H1 (cell line): ENCODE results near the gene PPP4R3A. TPM values are rescaled to one million over a fixed set of nuclear protein-coding genes. Genes with fewer than 3 reads are reported as not detected.

Source experiments
- ATF2 ChIP-seq: IDR thresholded peaks from 2 replicates; pipeline ENCODE4 v1.6.1; 2012; ENCODE audit warnings: low read length, inconsistent platforms
- ATF3 ChIP-seq: IDR thresholded peaks from 2 replicates; pipeline ENCODE4 v1.6.1; 2011; ENCODE audit warnings: low read depth, mild to moderate bottlenecking, low read length; ENCODE audit not compliant: insufficient read depth
- GABPA ChIP-seq: IDR thresholded peaks from 2 replicates; pipeline ENCODE4 v1.6.1; 2011; ENCODE audit warnings: mild to moderate bottlenecking, low read length, moderate library complexity, borderline replicate concordance; ENCODE audit not compliant: insufficient read depth
- HDAC2 ChIP-seq, 2 experiments: fragments of 300-600 bp in 1 of 2; sonication (generic) in 1 of 2; IDR thresholded peaks; 2 replicates each; pipeline ENCODE4 v1.6.1; 2011 to 2012; ENCODE audit warnings: low read depth in 2 of 2, low read length in 2 of 2, mild to moderate bottlenecking in 2 of 2, moderate library complexity in 2 of 2, borderline replicate concordance in 1 of 2, inconsistent platforms in 1 of 2
- polyA plus RNA-seq, 7 experiments: library from polyadenylated mRNA; depleted of rRNA in 3 of 7; stranded (reverse) in 5 of 7; unstranded in 2 of 7; fragments of >200 nt in 5 of 7; fragments of 200-250 nt in 2 of 7; gene quantifications; 1 replicate in 5 of 7; 2 replicates in 1 of 7; 4 replicates in 1 of 7; pipeline versions ENCODE4 v1.2.1 to v1.2.3, GENCODE V29; 2011 to 2013; ENCODE audit warnings: missing spikeins in 2 of 7, mixed read lengths in 2 of 7
- total RNA-seq: library from RNA; stranded (reverse); fragmentation: NEBNext Ultra II Directional; extraction: Animal tissue kit (Norgen Biotek cat#: 25700); gene quantifications from 2 replicates; pipeline ENCODE4 v1.2.1, GENCODE V29; 2021

PPP4R3A gene
- total and polyA plus RNA-seq, 2 of the 8 experiments (the other 6 are each of a cell fraction or from before 2014, with no cell fraction given): 31.7 to 122 TPM

GRCh38 chr14:91413547-91414474 lies 96.3 kb downstream of the PPP4R3A start (continued):
- TF ChIP-seq ATF2 (peak; percentile 92), HDAC2 (IDR thresholded peaks at IDR 0.05; ENCODE audit: borderline replicate concordance in 1 of 2, low read depth in 2 of 2, low read length in 2 of 2) (0 out of 4 replicates have a peak, but pooled peaks of 1 of the 2 experiments have one; percentile 22), GABPA (no peak), ATF3 (peak; percentile 77)
